ENCODE measurements around the gene C12orf57. TPM values are rescaled to one million over a fixed set of nuclear protein-coding genes. Genes with fewer than 3 reads are reported as not detected.
A peak's percentile ranks its signal among the peaks of the same experiment; 100 is the strongest.

The C12orf57 gene
- total and polyA plus RNA-seq, 9 of the 15 experiments (the other 6 are each of a cell fraction or from before 2014, with no cell fraction given): 26.7 to 191 (median 107) TPM

DNA sequence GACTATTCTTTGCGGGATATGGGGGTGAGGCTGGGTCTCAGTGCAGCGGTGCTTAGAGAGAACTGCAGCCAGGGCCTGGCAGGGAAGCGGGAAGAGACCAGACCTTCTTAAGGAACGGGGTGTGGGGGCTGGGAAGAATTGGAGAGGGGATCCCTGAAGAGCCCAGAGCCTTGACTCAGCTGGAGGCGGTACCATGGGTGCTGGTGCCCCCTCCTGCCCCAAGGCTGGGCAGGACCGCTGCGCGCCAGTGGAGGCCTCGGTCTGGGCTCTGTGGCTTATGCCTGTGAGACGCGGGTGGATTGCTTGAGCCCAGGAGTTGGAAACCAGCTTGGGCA, 1.5 kb upstream of the C12orf57 start (continued):
- no peak for TF ChIP-seq PML (IDR thresholded peaks at IDR 0.05; ENCODE audit: low read length)
- TF ChIP-seq HMG20A (CRISPR knock-in tag; conservative IDR thresholded peaks at IDR 0.05): no peak
- no peak for TF ChIP-seq RCOR1 (IDR thresholded peaks at IDR 0.05; ENCODE audit: borderline replicate concordance in 1 of 2, low read depth in 2 of 2, low read length in 2 of 2)
- TF ChIP-seq YY1 (IDR thresholded peaks at IDR 0.05; ENCODE audit: borderline replicate concordance in 1 of 3, control insufficient read depth in 1 of 3, extremely low read depth in 1 of 3, insufficient read depth in 3 of 3, insufficient read length in 1 of 3, insufficient replicate concordance in 2 of 3, low read depth in 1 of 3, low read length in 2 of 3): no peak
- no peak for TF ChIP-seq COPS2 (conservative IDR thresholded peaks at IDR 0.05)
- TF ChIP-seq CSDE1 (IDR thresholded peaks at IDR 0.05): no peak
- 0 out of 2 replicates have a peak, but pooled peaks have one; percentile 10 for TF ChIP-seq ERF (CRISPR knock-in tag; IDR thresholded peaks at IDR 0.05)
- no peak for TF ChIP-seq ZNF592 (IDR thresholded peaks at IDR 0.05)
- TF ChIP-seq ZNF124 (CRISPR knock-in tag; IDR thresholded peaks at IDR 0.05): no peak
- TF ChIP-seq SMAD2 (IDR thresholded peaks at IDR 0.05; ENCODE audit: low read depth, low read length): no peak
- no peak for TF ChIP-seq ETV1 (tag; conservative IDR thresholded peaks at IDR 0.05; ENCODE audit: low read depth)
- TF ChIP-seq, protein P1, sequence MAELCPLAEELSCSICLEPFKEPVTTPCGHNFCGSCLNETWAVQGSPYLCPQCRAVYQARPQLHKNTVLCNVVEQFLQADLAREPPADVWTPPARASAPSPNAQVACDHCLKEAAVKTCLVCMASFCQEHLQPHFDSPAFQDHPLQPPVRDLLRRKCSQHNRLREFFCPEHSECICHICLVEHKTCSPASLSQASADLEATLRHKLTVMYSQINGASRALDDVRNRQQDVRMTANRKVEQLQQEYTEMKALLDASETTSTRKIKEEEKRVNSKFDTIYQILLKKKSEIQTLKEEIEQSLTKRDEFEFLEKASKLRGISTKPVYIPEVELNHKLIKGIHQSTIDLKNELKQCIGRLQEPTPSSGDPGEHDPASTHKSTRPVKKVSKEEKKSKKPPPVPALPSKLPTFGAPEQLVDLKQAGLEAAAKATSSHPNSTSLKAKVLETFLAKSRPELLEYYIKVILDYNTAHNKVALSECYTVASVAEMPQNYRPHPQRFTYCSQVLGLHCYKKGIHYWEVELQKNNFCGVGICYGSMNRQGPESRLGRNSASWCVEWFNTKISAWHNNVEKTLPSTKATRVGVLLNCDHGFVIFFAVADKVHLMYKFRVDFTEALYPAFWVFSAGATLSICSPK (IDR thresholded peaks at IDR 0.05; ENCODE audit: borderline replicate concordance): no peak
